Endodermal cell (in vitro differentiated cells): Measurements from ENCODE around the gene MAP2K3. TPM values are rescaled to one million over a fixed set of nuclear protein-coding genes. Genes with fewer than 3 reads are reported as not detected.
A peak's percentile ranks its signal among the peaks of the same experiment; 100 is the strongest.

ENCODE experiments used
- DNase-seq: peaks from one replicate; pipeline ENCODE4 v3.0.0-alpha.2; 2017
- H3K27ac ChIP-seq: 2 replicates; pipeline ENCODE4 v1.5.1; 2013; ENCODE audit warnings: mild to moderate bottlenecking, low read depth, low read length, moderate library complexity
- H3K27me3 ChIP-seq: 2 replicates; pipeline ENCODE4 v1.6.1; 2013; ENCODE audit warnings: mild to moderate bottlenecking, low read length, moderate library complexity; ENCODE audit not compliant: insufficient read depth, control insufficient read depth, poor library complexity, severe bottlenecking
- H3K36me3 ChIP-seq: 2 replicates; pipeline ENCODE4 v1.7.0; 2013; ENCODE audit warnings: mild to moderate bottlenecking, low read length, moderate library complexity; ENCODE audit not compliant: control insufficient read depth, insufficient read depth
- H3K4me1 ChIP-seq: one replicate; pipeline ENCODE4 v1.7.0; 2013; ENCODE audit warnings: low read length; ENCODE audit not compliant: control insufficient read depth, insufficient read depth
- H3K4me3 ChIP-seq: 2 replicates; pipeline ENCODE4 v1.5.1; 2013; ENCODE audit warnings: mild to moderate bottlenecking, low read length, moderate library complexity
- H3K9ac ChIP-seq: 2 replicates; pipeline ENCODE4 v1.6.1; 2013; ENCODE audit warnings: mild to moderate bottlenecking, low read length, moderate library complexity; ENCODE audit not compliant: poor library complexity, severe bottlenecking; ENCODE audit errors: extremely low read depth
- H3K9me3 ChIP-seq: 2 replicates; pipeline ENCODE4 v1.6.1; 2013; ENCODE audit warnings: mild to moderate bottlenecking, low read length, moderate library complexity; ENCODE audit not compliant: control insufficient read depth
- H3K27ac Mint-ChIP-seq: 2 replicates; pipeline ENCODE4 v1.8.0; 2020; ENCODE audit warnings: mixed read lengths
- H3K27me3 Mint-ChIP-seq: 2 replicates; pipeline ENCODE4 v1.8.0; 2021; ENCODE audit warnings: mild to moderate bottlenecking, mixed read lengths; ENCODE audit not compliant: insufficient read depth
- H3K36me3 Mint-ChIP-seq: 2 replicates; pipeline ENCODE4 v1.8.0; 2020; ENCODE audit warnings: low read depth, mixed read lengths
- H3K4me1 Mint-ChIP-seq: 2 replicates; pipeline ENCODE4 v1.8.0; 2020; ENCODE audit warnings: mixed read lengths
- H3K4me3 Mint-ChIP-seq: 2 replicates; pipeline ENCODE4 v1.8.0; 2020; ENCODE audit warnings: mild to moderate bottlenecking, moderate library complexity, mixed read lengths
- H3K9me3 Mint-ChIP-seq: 2 replicates; pipeline ENCODE4 v1.8.0; 2020; ENCODE audit warnings: mild to moderate bottlenecking, mixed read lengths
- CTCF ChIP-seq: fragments of 200-600 bp; sonication (generic); conservative IDR thresholded peaks from 2 replicates; pipeline ENCODE4 v1.5.0; 2021; ENCODE audit warnings: antibody characterized with exemption, mild to moderate bottlenecking
- WGBS, 2 experiments: methylation state at CpG; one replicate each; pipeline versions ENCODE4 v1.1.5 to v1.1.7; 2013; ENCODE audit warnings: missing lambda C conversion rate in 2 of 2, mixed read lengths in 1 of 2; ENCODE audit not compliant: insufficient coverage in 1 of 2, insufficient read length in 1 of 2; 5-methylcytosine and 5-hydroxymethylcytosine counted together
- total RNA-seq, 2 donors: library from RNA; stranded (reverse); fragmentation: NEBNext Ultra II Directional in 1 of 2; extraction: Animal tissue kit (Norgen Biotek cat#: 25700) in 1 of 2; gene quantifications; 2 replicates in 1 of 2; 3 replicates in 1 of 2; pipeline ENCODE4 v1.2.1, GENCODE V29; 2021

MAP2K3 gene
- total RNA-seq, 2 donors from 2014 or later, result 31.6 to 37.6 TPM

- Mint-ChIP-seq H3K4me3 (peak overlapping the region; percentile 77), H3K9me3 (peaks cover under 1% of the 10 kb centered on the region), H3K4me1 (peaks cover 13% of the 10 kb centered on the region), H3K27me3 (peaks cover 32% of the 10 kb centered on the region), H3K36me3 (no peaks in the 10 kb centered on the region), H3K27ac (peak overlapping the region; percentile 61)
- Histone ChIP-seq H3K36me3 (no peaks in the 10 kb centered on the region), H3K9me3 (no peaks in the 10 kb centered on the region), H3K27ac (no peak overlapping the region), H3K4me1 (peaks cover 13% of the 10 kb centered on the region), H3K27me3 (peaks cover 9% of the 10 kb centered on the region), H3K9ac (peak overlapping the region; percentile 57), H3K4me3 (peak overlapping the region; percentile 98)
- DNase-seq, result peak; percentile 73
- TF ChIP-seq CTCF, result no peak
- WGBS, 2 experiments, result 31 to 36% methylated on average over 15 to 16 of the region's 16 CpGs
These were observed 904 bp downstream of the MAP2K3 start for GRCh38 chr17:21285164-21286065.

- Mint-ChIP-seq H3K4me3 (peak overlapping the region; percentile 77), H3K4me1 (peaks cover 13% of the 10 kb centered on the region), H3K36me3 (no peaks in the 10 kb centered on the region), H3K27ac (peak overlapping the region; percentile 24), H3K9me3 (peaks cover 6% of the 10 kb centered on the region), H3K27me3 (peaks cover 28% of the 10 kb centered on the region)
- peak overlapping the region; percentile 57 for H3K9ac ChIP-seq
- H3K27ac ChIP-seq, result no peak overlapping the region
- WGBS, 2 experiments, result 52 to 54% methylated on average over 11 to 16 of the region's 16 CpGs
- H3K9me3 ChIP-seq, result no peaks in the 10 kb centered on the region
- no peak for DNase-seq
- H3K36me3 ChIP-seq, result no peaks in the 10 kb centered on the region
- H3K4me1 ChIP-seq, result peaks cover 13% of the 10 kb centered on the region
- peak overlapping the region; percentile 98 for H3K4me3 ChIP-seq
- TF ChIP-seq CTCF, result no peak
- peaks cover 9% of the 10 kb centered on the region for H3K27me3 ChIP-seq
These were observed 1.7 kb downstream of the MAP2K3 start for GRCh38 chr17:21286066-21286770.

- H3K27ac Mint-ChIP-seq, result no peak overlapping the region
- no peak overlapping the region for H3K9ac ChIP-seq
- peaks cover 13% of the 10 kb centered on the region for H3K4me1 ChIP-seq
- WGBS, 2 experiments, result 89 to 92% methylated on average over 4 to 9 of the region's 9 CpGs
- H3K27me3 Mint-ChIP-seq, result peaks cover 19% of the 10 kb centered on the region
- H3K4me3 ChIP-seq, result peak overlapping the region; percentile 98
- TF ChIP-seq CTCF, result no peak
- H3K36me3 ChIP-seq, result no peaks in the 10 kb centered on the region
- peak overlapping the region; percentile 77 for H3K4me3 Mint-ChIP-seq
- H3K9me3 Mint-ChIP-seq, result peaks cover 13% of the 10 kb centered on the region
- no peak overlapping the region for H3K27ac ChIP-seq
- DNase-seq, result no peak
- no peaks in the 10 kb centered on the region for H3K9me3 ChIP-seq
- H3K36me3 Mint-ChIP-seq, result peaks cover under 1% of the 10 kb centered on the region
- H3K4me1 Mint-ChIP-seq, result peaks cover 13% of the 10 kb centered on the region
- peaks cover 9% of the 10 kb centered on the region for H3K27me3 ChIP-seq
These were observed 2.6 kb downstream of the MAP2K3 start for GRCh38 chr17:21286909-21287702.
